Neural progenitor cell (in vitro differentiated cells): ENCODE results near the gene CCDC178. TPM values are rescaled to one million over a fixed set of nuclear protein-coding genes. Genes with fewer than 3 reads are reported as not detected.

Source experiments
- DNase-seq: peaks from one replicate; pipeline ENCODE4 v3.0.0-alpha.2; 2016; ENCODE audit warnings: low spot score
- H2AFZ ChIP-seq: fragments of 200-600 bp; sonication (generic); replicated peaks from 2 replicates; pipeline ENCODE4 v1.6.1; 2016; ENCODE audit warnings: antibody characterized with exemption
- H3F3A ChIP-seq: fragments of 200-600 bp; sonication (generic); 2 replicates; pipeline ENCODE4 v1.6.1; 2016; ENCODE audit warnings: antibody characterized with exemption, low read depth
- H3K27ac ChIP-seq: fragments of 200-600 bp; sonication (generic); 2 replicates; pipeline ENCODE4 v1.5.1; 2016; ENCODE audit warnings: mild to moderate bottlenecking
- H3K27me3 ChIP-seq: fragments of 200-600 bp; sonication (generic); 2 replicates; pipeline ENCODE4 v1.6.1; 2016; ENCODE audit warnings: mild to moderate bottlenecking, moderate library complexity
- H3K36me3 ChIP-seq: fragments of 200-600 bp; sonication (generic); 2 replicates; pipeline ENCODE4 v1.5.1; 2016
- H3K4me1 ChIP-seq: fragments of 200-600 bp; sonication (generic); 2 replicates; pipeline ENCODE4 v1.6.1; 2016; ENCODE audit warnings: mixed run types
- H3K4me2 ChIP-seq: fragments of 200-600 bp; sonication (generic); 2 replicates; pipeline ENCODE4 v1.6.1; 2016
- H3K4me3 ChIP-seq: fragments of 200-600 bp; sonication (generic); 2 replicates; pipeline ENCODE4 v1.5.1; 2016
- H3K79me2 ChIP-seq: fragments of 200-600 bp; sonication (generic); 2 replicates; pipeline ENCODE4 v1.6.1; 2016; ENCODE audit warnings: low read depth
- H3K9ac ChIP-seq: fragments of 200-600 bp; sonication (generic); 2 replicates; pipeline ENCODE4 v1.6.1; 2016
- H3K9me3 ChIP-seq: fragments of 200-600 bp; sonication (generic); 2 replicates; pipeline ENCODE4 v1.5.1; 2016; ENCODE audit warnings: low read depth
- H4K20me1 ChIP-seq: fragments of 200-600 bp; sonication (generic); 2 replicates; pipeline ENCODE4 v1.6.1; 2016; ENCODE audit warnings: low read depth
- H3K27ac Mint-ChIP-seq: 3 replicates; pipeline ENCODE4 v1.8.0; 2021; ENCODE audit warnings: mixed read lengths
- H3K27me3 Mint-ChIP-seq: 2 replicates; pipeline ENCODE4 v1.8.0; 2022; ENCODE audit warnings: low read depth, mild to moderate bottlenecking, inconsistent platforms, moderate library complexity, mixed read lengths; ENCODE audit not compliant: insufficient read depth
- H3K36me3 Mint-ChIP-seq: 3 replicates; pipeline ENCODE4 v1.8.0; 2021; ENCODE audit warnings: mixed read lengths
- H3K4me1 Mint-ChIP-seq: 3 replicates; pipeline ENCODE4 v1.8.0; 2021; ENCODE audit warnings: mixed read lengths
- H3K4me3 Mint-ChIP-seq: 3 replicates; pipeline ENCODE4 v1.8.0; 2021; ENCODE audit warnings: mild to moderate bottlenecking, moderate library complexity, mixed read lengths
- H3K9me3 Mint-ChIP-seq: 3 replicates; pipeline ENCODE4 v1.8.0; 2020; ENCODE audit warnings: mixed read lengths
- CTCF ChIP-seq: fragments of 200-600 bp; sonication (generic); IDR thresholded peaks from 2 replicates; pipeline ENCODE4 v1.5.1; 2017; ENCODE audit warnings: antibody characterized with exemption, mild to moderate bottlenecking
- EZH2 ChIP-seq: fragments of 200-600 bp; sonication (generic); IDR thresholded peaks from 2 replicates; pipeline ENCODE4 v1.6.1; 2017; ENCODE audit warnings: antibody characterized with exemption, mild to moderate bottlenecking, moderate library complexity
- EZH2phosphoT487 ChIP-seq: fragments of 200-600 bp; sonication (generic); IDR thresholded peaks from 2 replicates; pipeline ENCODE4 v1.6.1; 2017; ENCODE audit warnings: antibody characterized with exemption
- total RNA-seq: library from RNA; depleted of rRNA; stranded (reverse); fragments of >200 nt; gene quantifications from 2 replicates; pipeline ENCODE4 v1.2.3, GENCODE V29; 2015; ENCODE audit warnings: low replicate concordance

CCDC178 gene
- total RNA-seq, 1 donor from 2014 or later = 0.51 TPM

GRCh38 chr18:33275843-33276242, 164.7 kb downstream of the CCDC178 start:
- Mint-ChIP-seq H3K27ac (no peak overlapping the region), H3K9me3 (peaks cover 1% of the 10 kb centered on the region), H3K27me3 (peaks cover 2% of the 10 kb centered on the region), H3K4me3 (no peak overlapping the region), H3K36me3 (no peaks in the 10 kb centered on the region), H3K4me1 (peaks cover 14% of the 10 kb centered on the region)
- no peak for DNase-seq
- TF ChIP-seq EZH2 (no peak), CTCF (no peak), EZH2phosphoT487 (no peak)
- no peak overlapping the region for H3K9ac ChIP-seq
- H2AFZ ChIP-seq = no peak overlapping the region
- no peaks in the 10 kb centered on the region for H3K9me3 ChIP-seq
- no peaks in the 10 kb centered on the region for H3K36me3 ChIP-seq
- H3K27me3 ChIP-seq = peaks cover 14% of the 10 kb centered on the region
- no peak overlapping the region for H3K4me3 ChIP-seq
- peaks cover 6% of the 10 kb centered on the region for H3K4me1 ChIP-seq
- no peaks in the 10 kb centered on the region for H3F3A ChIP-seq
- H4K20me1 ChIP-seq = no peaks in the 10 kb centered on the region
- H3K27ac ChIP-seq = no peak overlapping the region
- no peaks in the 10 kb centered on the region for H3K79me2 ChIP-seq
- H3K4me2 ChIP-seq = no peak overlapping the region

GRCh38 chr18:33270297-33270696, 170.2 kb downstream of the CCDC178 start:
- Histone ChIP-seq H3K9ac (no peak overlapping the region), H3K9me3 (no peaks in the 10 kb centered on the region), H3K4me2 (no peak overlapping the region), H4K20me1 (no peaks in the 10 kb centered on the region), H3K4me3 (no peak overlapping the region), H3K27me3 (no peaks in the 10 kb centered on the region), H3K36me3 (no peaks in the 10 kb centered on the region), H3K79me2 (no peaks in the 10 kb centered on the region), H2AFZ (no peak overlapping the region), H3K4me1 (no peaks in the 10 kb centered on the region), H3K27ac (no peak overlapping the region), H3F3A (no peaks in the 10 kb centered on the region)
- Mint-ChIP-seq H3K9me3 (no peaks in the 10 kb centered on the region), H3K4me3 (no peak overlapping the region), H3K27me3 (no peaks in the 10 kb centered on the region), H3K27ac (no peak overlapping the region), H3K4me1 (no peaks in the 10 kb centered on the region), H3K36me3 (no peaks in the 10 kb centered on the region)
- no peak for DNase-seq
- TF ChIP-seq EZH2phosphoT487 (no peak), EZH2 (no peak), CTCF (no peak)

- H3K27ac Mint-ChIP-seq = no peak overlapping the region
- H3K27ac ChIP-seq = no peak overlapping the region
- no peaks in the 10 kb centered on the region for H3K79me2 ChIP-seq
- no peak for DNase-seq
- H2AFZ ChIP-seq = peak overlapping the region; percentile 1
- H3K4me3 Mint-ChIP-seq = no peak overlapping the region
- H3K4me1 Mint-ChIP-seq = peaks cover 4% of the 10 kb centered on the region
- no peaks in the 10 kb centered on the region for H3K27me3 ChIP-seq
- H3K4me1 ChIP-seq = no peaks in the 10 kb centered on the region
- H3K9me3 Mint-ChIP-seq = no peaks in the 10 kb centered on the region
- no peak overlapping the region for H3K9ac ChIP-seq
- H3F3A ChIP-seq = no peaks in the 10 kb centered on the region
- H3K36me3 ChIP-seq = no peaks in the 10 kb centered on the region
- no peaks in the 10 kb centered on the region for H3K27me3 Mint-ChIP-seq
- no peaks in the 10 kb centered on the region for H3K36me3 Mint-ChIP-seq
- no peak for TF ChIP-seq CTCF
- no peak for TF ChIP-seq EZH2phosphoT487
- no peak for TF ChIP-seq EZH2
- H3K4me2 ChIP-seq = no peak overlapping the region
- no peak overlapping the region for H3K4me3 ChIP-seq
- no peaks in the 10 kb centered on the region for H4K20me1 ChIP-seq
- no peaks in the 10 kb centered on the region for H3K9me3 ChIP-seq
Measured at GRCh38 chr18:33269223-33269622, 171.3 kb downstream of the CCDC178 start.

GRCh38 chr18:33264566-33264965, 176.0 kb downstream of the CCDC178 start:
- no peaks in the 10 kb centered on the region for H3K79me2 ChIP-seq
- no peaks in the 10 kb centered on the region for H3K4me1 ChIP-seq
- no peak overlapping the region for H3K4me3 Mint-ChIP-seq
- H3K27me3 ChIP-seq = no peaks in the 10 kb centered on the region
- H3K36me3 ChIP-seq = no peaks in the 10 kb centered on the region
- H3K9ac ChIP-seq = no peak overlapping the region
- H4K20me1 ChIP-seq = no peaks in the 10 kb centered on the region
- H3K4me1 Mint-ChIP-seq = peaks cover 8% of the 10 kb centered on the region
- H3K9me3 Mint-ChIP-seq = no peaks in the 10 kb centered on the region
- no peaks in the 10 kb centered on the region for H3K27me3 Mint-ChIP-seq
- no peak overlapping the region for H3K27ac ChIP-seq
- H3K36me3 Mint-ChIP-seq = no peaks in the 10 kb centered on the region
- H3K4me2 ChIP-seq = no peak overlapping the region
- TF ChIP-seq EZH2phosphoT487 = no peak
- no peak for TF ChIP-seq EZH2
- no peak for TF ChIP-seq CTCF
- no peak overlapping the region for H3K4me3 ChIP-seq
- H2AFZ ChIP-seq = no peak overlapping the region
- H3K27ac Mint-ChIP-seq = no peak overlapping the region
- no peaks in the 10 kb centered on the region for H3K9me3 ChIP-seq
- no peak for DNase-seq
- H3F3A ChIP-seq = no peaks in the 10 kb centered on the region
